Mesothelial cell of epicardium (in vitro differentiated cells): Measurements from ENCODE around the gene BID. TPM values are rescaled to one million over a fixed set of nuclear protein-coding genes. Genes with fewer than 3 reads are reported as not detected.

Experiments
- DNase-seq, 2 experiments: peaks; one replicate each; pipeline ENCODE4 v3.0.0; 2021; ENCODE audit warnings: low spot score in 2 of 2; ENCODE audit not compliant: unreplicated experiment in 2 of 2
- H3K27ac Mint-ChIP-seq: 2 replicates; pipeline ENCODE4 v1.8.0; 2021; ENCODE audit warnings: mixed read lengths
- H3K27me3 Mint-ChIP-seq: 2 replicates; pipeline ENCODE4 v1.8.0; 2021; ENCODE audit warnings: low read depth, mixed read lengths
- H3K36me3 Mint-ChIP-seq: 2 replicates; pipeline ENCODE4 v1.8.0; 2021; ENCODE audit warnings: mixed read lengths
- H3K4me1 Mint-ChIP-seq: 2 replicates; pipeline ENCODE4 v1.8.0; 2021; ENCODE audit warnings: mixed read lengths
- H3K4me3 Mint-ChIP-seq: 2 replicates; pipeline ENCODE4 v1.8.0; 2021; ENCODE audit warnings: mild to moderate bottlenecking, moderate library complexity, mixed read lengths
- H3K9me3 Mint-ChIP-seq: 2 replicates; pipeline ENCODE4 v1.8.0; 2021; ENCODE audit warnings: mixed read lengths
- total RNA-seq: library from RNA; stranded (reverse); gene quantifications from 3 replicates; pipeline ENCODE4 v1.2.1, GENCODE V29; 2021
- TF ChIP-seq, protein P1 (sequence below): fragments of 200-600 bp; sonication (generic); IDR thresholded peaks from one replicate; pipeline ENCODE4 v1.5.0; 2021; ENCODE audit warnings: antibody characterized with exemption; ENCODE audit not compliant: unreplicated experiment

Gene BID
- total RNA-seq, 1 donor from 2014 or later: 29.9 TPM

DNA sequence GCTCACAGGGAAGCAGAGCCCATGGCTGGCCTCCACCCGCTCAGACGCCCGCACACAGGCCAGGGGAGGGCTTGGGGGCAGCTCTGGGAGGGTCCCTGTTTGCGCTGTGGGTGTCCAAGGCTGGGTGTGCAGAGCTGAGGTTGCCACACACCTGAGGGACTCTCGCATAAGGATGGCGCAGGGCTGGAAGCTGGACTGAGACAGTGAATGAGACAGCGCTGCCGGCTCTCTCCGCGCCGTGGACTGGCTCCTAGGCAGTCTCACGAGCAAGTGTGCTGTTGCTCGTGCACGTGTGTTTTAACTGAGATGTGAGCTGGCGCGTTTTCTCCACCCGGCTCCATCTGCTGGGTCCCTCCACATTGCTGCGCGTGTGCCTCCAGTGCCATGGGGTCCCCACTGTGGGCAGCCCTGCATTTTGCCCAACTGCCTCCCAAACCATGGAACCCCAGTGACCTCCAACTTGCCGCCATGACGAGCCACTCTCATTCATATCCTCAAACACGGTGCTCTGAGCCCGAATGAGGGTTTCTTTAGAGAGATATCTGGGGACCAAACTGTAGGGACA is 4.2 kb upstream of the BID start:
- no peaks in the 10 kb centered on the region for H3K36me3 Mint-ChIP-seq
- no peak for DNase-seq
- H3K4me3 Mint-ChIP-seq: no peak overlapping the region
- H3K27me3 Mint-ChIP-seq: peaks cover 2% of the 10 kb centered on the region
- no peaks in the 10 kb centered on the region for H3K9me3 Mint-ChIP-seq
- peaks cover 21% of the 10 kb centered on the region for H3K4me1 Mint-ChIP-seq
- TF ChIP-seq, protein P1, sequence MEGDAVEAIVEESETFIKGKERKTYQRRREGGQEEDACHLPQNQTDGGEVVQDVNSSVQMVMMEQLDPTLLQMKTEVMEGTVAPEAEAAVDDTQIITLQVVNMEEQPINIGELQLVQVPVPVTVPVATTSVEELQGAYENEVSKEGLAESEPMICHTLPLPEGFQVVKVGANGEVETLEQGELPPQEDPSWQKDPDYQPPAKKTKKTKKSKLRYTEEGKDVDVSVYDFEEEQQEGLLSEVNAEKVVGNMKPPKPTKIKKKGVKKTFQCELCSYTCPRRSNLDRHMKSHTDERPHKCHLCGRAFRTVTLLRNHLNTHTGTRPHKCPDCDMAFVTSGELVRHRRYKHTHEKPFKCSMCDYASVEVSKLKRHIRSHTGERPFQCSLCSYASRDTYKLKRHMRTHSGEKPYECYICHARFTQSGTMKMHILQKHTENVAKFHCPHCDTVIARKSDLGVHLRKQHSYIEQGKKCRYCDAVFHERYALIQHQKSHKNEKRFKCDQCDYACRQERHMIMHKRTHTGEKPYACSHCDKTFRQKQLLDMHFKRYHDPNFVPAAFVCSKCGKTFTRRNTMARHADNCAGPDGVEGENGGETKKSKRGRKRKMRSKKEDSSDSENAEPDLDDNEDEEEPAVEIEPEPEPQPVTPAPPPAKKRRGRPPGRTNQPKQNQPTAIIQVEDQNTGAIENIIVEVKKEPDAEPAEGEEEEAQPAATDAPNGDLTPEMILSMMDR: no peak
- H3K27ac Mint-ChIP-seq: no peak overlapping the region

DNA sequence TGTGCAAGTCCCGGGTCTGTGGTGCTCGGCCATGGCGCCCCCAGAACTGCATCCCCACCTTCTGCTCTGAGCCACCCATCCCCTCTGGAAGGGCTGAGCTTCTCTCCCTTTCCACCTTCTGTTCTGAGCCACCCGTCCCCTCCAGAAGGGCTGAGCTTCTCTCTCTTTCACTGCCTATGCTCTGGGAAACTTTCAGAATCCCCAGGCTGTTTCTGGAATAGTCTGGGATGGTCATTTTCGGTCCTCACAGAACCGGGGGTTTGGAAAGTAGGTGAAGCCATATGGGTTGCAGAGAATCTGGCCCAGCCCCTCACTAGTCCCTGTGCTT is 3.4 kb upstream of the BID start:
- no peak overlapping the region for H3K27ac Mint-ChIP-seq
- H3K9me3 Mint-ChIP-seq: no peaks in the 10 kb centered on the region
- peaks cover 29% of the 10 kb centered on the region for H3K4me1 Mint-ChIP-seq
- no peaks in the 10 kb centered on the region for H3K36me3 Mint-ChIP-seq
- TF ChIP-seq, protein P1: no peak
- no peak overlapping the region for H3K4me3 Mint-ChIP-seq
- DNase-seq: no peak
- peaks cover 2% of the 10 kb centered on the region for H3K27me3 Mint-ChIP-seq

DNA sequence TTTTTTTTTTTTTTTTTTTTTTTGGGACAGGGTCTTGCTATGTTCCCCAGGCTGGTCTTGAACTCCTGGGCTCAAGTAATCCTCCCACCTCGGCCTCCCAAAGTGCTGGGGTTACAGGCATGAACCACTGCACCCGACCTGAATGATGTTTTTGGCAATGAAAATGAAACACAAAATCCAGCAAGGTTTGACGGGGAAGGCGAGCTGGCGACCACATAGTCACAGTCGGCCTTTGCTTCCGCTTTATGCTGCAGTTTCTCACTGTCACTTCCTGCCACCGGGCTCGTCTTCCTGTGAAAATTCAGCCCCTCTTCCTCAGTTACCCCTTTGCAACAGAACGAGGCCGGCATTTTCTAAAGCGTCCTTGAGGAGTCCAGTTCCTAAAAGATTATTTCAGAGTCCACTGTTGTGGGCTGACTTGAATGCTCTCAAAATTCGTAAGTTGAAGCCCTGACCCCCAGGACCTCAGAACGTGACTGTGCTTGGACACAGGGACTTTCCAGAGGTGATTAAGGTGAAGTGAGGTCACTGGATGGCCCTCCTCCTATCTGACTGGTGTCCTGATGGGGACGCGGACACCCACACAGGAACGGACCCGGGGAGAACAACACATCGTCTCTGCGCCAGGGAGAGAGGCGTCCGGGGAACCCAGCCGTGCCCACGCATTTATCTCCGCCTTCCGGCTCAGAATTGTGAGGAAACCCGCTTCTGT is 2.9 kb upstream of the BID start:
- Mint-ChIP-seq H3K9me3 (no peaks in the 10 kb centered on the region), H3K27me3 (peaks cover 2% of the 10 kb centered on the region), H3K4me3 (no peak overlapping the region), H3K36me3 (no peaks in the 10 kb centered on the region), H3K4me1 (peaks cover 33% of the 10 kb centered on the region), H3K27ac (no peak overlapping the region)
- TF ChIP-seq, protein P1: no peak
- DNase-seq: no peak

DNA sequence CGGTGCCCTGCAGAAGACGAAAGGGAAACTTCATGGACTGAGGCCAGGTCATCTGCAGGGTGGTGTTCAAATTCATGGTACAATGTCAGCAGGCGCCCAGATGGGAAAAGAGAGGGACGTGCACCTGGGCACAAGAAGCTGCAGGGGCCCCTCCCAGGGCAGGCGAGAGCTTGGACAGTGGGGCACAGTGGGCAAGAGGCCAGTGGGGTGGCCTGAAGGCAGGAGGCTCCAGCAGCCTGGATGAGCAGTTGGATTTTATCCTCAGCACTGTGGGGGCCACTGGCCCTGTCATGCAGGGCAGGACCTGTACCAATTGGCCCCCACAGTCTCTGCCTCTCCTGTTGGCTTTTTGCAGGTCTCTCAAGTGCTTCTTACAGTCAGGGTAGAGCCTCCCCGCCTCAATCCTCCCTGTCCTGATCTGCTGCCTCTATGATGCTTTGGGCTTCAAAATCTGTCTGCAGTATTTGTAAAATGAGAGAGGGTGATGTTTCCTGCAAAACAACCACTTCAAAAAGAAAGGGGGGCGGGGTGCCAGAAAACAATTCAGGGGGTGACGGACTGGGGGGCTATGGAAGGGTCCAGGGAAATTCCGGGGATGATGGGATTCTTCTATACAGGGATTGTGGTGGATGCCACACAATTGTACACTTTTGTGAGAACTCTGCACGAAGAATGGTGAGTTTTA is 1.7 kb upstream of the BID start:
- Mint-ChIP-seq H3K27me3 (peaks cover 2% of the 10 kb centered on the region), H3K27ac (no peak overlapping the region), H3K4me1 (peaks cover 26% of the 10 kb centered on the region), H3K36me3 (no peaks in the 10 kb centered on the region), H3K4me3 (peak overlapping the region; percentile 64), H3K9me3 (no peaks in the 10 kb centered on the region)
- DNase-seq: no peak
- TF ChIP-seq, protein P1: no peak

DNA sequence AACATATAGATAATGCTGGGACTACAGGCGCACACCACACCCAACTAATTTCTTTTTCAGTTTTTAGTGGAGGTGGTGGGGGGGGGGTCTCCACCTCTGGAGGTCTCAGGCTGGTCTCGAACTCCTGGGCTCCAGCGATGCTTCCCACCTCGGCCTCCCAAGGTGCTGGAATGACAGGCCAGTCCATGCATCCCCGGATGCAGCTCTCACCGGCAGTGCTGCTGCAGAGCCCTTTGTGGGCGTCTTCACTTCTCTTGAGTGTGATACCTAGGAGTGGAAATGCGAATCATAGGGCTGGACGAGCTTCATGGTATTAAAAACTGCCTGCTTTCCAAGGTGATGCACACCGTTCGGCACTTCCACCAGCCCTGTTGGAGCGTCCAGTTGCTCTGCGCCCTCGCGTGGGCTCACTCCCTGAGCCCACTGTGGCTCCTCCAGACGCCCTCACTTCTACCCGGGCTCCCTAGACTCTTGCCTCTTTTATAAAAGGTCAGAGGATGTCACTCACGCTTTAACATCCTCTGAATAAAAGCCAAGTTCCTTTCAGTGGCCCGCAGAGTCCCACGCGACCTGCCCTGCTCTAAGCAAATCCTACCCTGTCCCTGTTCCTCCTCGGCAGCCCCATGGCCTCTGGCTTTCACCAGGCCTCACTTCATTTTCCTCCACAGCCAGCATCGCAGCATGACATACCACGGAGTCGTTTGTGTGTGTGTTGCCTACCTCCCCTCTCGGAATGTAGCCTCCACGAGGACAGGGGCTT is 837 bp upstream of the BID start:
- H3K9me3 Mint-ChIP-seq: no peaks in the 10 kb centered on the region
- DNase-seq: no peak
- TF ChIP-seq, protein P1: no peak
- H3K27me3 Mint-ChIP-seq: peaks cover 2% of the 10 kb centered on the region
- peak overlapping the region; percentile 64 for H3K4me3 Mint-ChIP-seq
- no peaks in the 10 kb centered on the region for H3K36me3 Mint-ChIP-seq
- peaks cover 21% of the 10 kb centered on the region for H3K4me1 Mint-ChIP-seq
- H3K27ac Mint-ChIP-seq: no peak overlapping the region
